AG08395 (cell line): ENCODE data around the gene LCN2.
A peak's percentile ranks its signal among the peaks of the same experiment; 100 is the strongest.
"Not testable (repeated sequence)": the region's sequence is repeated elsewhere in the genome, so short reads cannot be mapped to it uniquely, and the experiment has no call there.

Source experiments
- DNase-seq: peaks from one replicate; pipeline ENCODE4 v3.0.0; 2012; ENCODE audit warnings: mixed read lengths, low spot score

Gene LCN2

GRCh38 chr9:128128836-128129590 is 20.2 kb upstream of the LCN2 start:
- DNase-seq, result no peak

GRCh38 chr9:128129976-128130590 is 19.2 kb upstream of the LCN2 start:
- not testable (repeated sequence) for DNase-seq

GRCh38 chr9:128130651-128131050 is 18.6 kb upstream of the LCN2 start:
- not testable (repeated sequence) for DNase-seq

GRCh38 chr9:128131346-128131745 is 17.9 kb upstream of the LCN2 start:
- DNase-seq, result not testable (repeated sequence)

- not testable (repeated sequence) for DNase-seq
Measured at GRCh38 chr9:128132139-128132538, 17.1 kb upstream of the LCN2 start.

- DNase-seq, result not testable (repeated sequence)
Measured at GRCh38 chr9:128135561-128135960, 13.7 kb upstream of the LCN2 start.

GRCh38 chr9:128136816-128137793 is 12.1 kb upstream of the LCN2 start:
- peak; percentile 76 for DNase-seq

- no peak for DNase-seq
Measured at GRCh38 chr9:128138001-128138400, 11.3 kb upstream of the LCN2 start.

GRCh38 chr9:128139621-128140020 is 9.6 kb upstream of the LCN2 start:
- DNase-seq, result no peak

GRCh38 chr9:128141604-128142003 is 7.6 kb upstream of the LCN2 start:
- no peak for DNase-seq

- no peak for DNase-seq
Measured at GRCh38 chr9:128142061-128142460, 7.2 kb upstream of the LCN2 start.

- DNase-seq, result no peak
Measured at GRCh38 chr9:128142596-128142995, 6.7 kb upstream of the LCN2 start.

- no peak for DNase-seq
Measured at GRCh38 chr9:128143525-128144238, 5.6 kb upstream of the LCN2 start.

GRCh38 chr9:128144239-128145181 is 4.7 kb upstream of the LCN2 start:
- DNase-seq, result no peak

GRCh38 chr9:128145536-128145935 is 3.7 kb upstream of the LCN2 start:
- DNase-seq, result no peak

GRCh38 chr9:128145951-128146351 is 3.3 kb upstream of the LCN2 start:
- no peak for DNase-seq

GRCh38 chr9:128146591-128147120 is 2.6 kb upstream of the LCN2 start:
- no peak for DNase-seq

GRCh38 chr9:128148509-128149000 is 698 bp upstream of the LCN2 start:
- DNase-seq, result no peak

- DNase-seq, result no peak
Measured at GRCh38 chr9:128149951-128150593, 819 bp downstream of the LCN2 start.
